K562 (cell line): ENCODE measurements around the gene NR0B2. TPM values are rescaled to one million over a fixed set of nuclear protein-coding genes. Genes with fewer than 3 reads are reported as not detected.
A peak's percentile ranks its signal among the peaks of the same experiment; 100 is the strongest.

Source experiments
- DIDO1 ChIP-seq: fragments of 450-650 bp; IDR thresholded peaks from 2 replicates; pipeline ENCODE4 v1.6.1; 2016; ENCODE audit warnings: low read depth, missing biosample characterization, missing genetic modification characterization
- FOXJ3 ChIP-seq: sonication (generic); formaldehyde crosslinking; IDR thresholded peaks from 2 replicates; pipeline ENCODE4 v1.4.0; 2020; ENCODE audit warnings: mild to moderate bottlenecking, missing genetic modification reagents
- GATAD2B ChIP-seq: fragments of 450-650 bp; IDR thresholded peaks from 2 replicates; pipeline ENCODE4 v1.6.1; 2017; ENCODE audit warnings: mild to moderate bottlenecking, borderline replicate concordance
- ILK ChIP-seq: fragments of 450-650 bp; IDR thresholded peaks from 2 replicates; pipeline ENCODE4 v1.6.1; 2016; ENCODE audit warnings: missing genetic modification characterization, low read depth, mild to moderate bottlenecking, missing compliant biosample characterization, moderate library complexity, borderline replicate concordance
- RBM39 ChIP-seq: fragments of 200-400 bp; formaldehyde crosslinking; optimal IDR thresholded peaks from 2 replicates; pipeline ENCODE3; 2018; ENCODE audit warnings: low read depth, low read length
- SLC30A9 ChIP-seq: fragments of 250-450 bp; sonication (Bioruptor Pico); IDR thresholded peaks from 2 replicates; pipeline ENCODE4 v1.8.0; 2022; ENCODE audit warnings: mild to moderate bottlenecking, moderate library complexity
- TARDBP ChIP-seq: fragments of 450-650 bp; IDR thresholded peaks from 2 replicates; pipeline ENCODE4 v1.6.1; 2016
- UBTF ChIP-seq, 2 experiments: IDR thresholded peaks; 2 replicates each; pipeline ENCODE4 v1.6.1; 2012; ENCODE audit warnings: improper control_type of control experiment in 2 of 2, low read depth in 2 of 2, low read length in 2 of 2, borderline replicate concordance in 1 of 2
- XRCC5 ChIP-seq: fragments of 200-400 bp; formaldehyde crosslinking; IDR thresholded peaks from 2 replicates; pipeline ENCODE4 v1.6.1; 2017; ENCODE audit warnings: low read depth, mild to moderate bottlenecking, low read length
- ZNF124 ChIP-seq: sonication (generic); formaldehyde crosslinking; IDR thresholded peaks from 2 replicates; pipeline ENCODE4 v1.8.1; 2022; ENCODE audit warnings: missing genetic modification reagents
- ZNF133 ChIP-seq: fragments of 250-450 bp; sonication (Bioruptor Pico); IDR thresholded peaks from 2 replicates; pipeline ENCODE4 v1.4.0; 2020; ENCODE audit warnings: mild to moderate bottlenecking
- ZNF143 ChIP-seq: sonication (generic); formaldehyde crosslinking; IDR thresholded peaks from 2 replicates; pipeline ENCODE4 v1.9.0; 2022; ENCODE audit warnings: mild to moderate bottlenecking, missing genetic modification reagents
- ZNF217 ChIP-seq: sonication (generic); formaldehyde crosslinking; IDR thresholded peaks from 2 replicates; pipeline ENCODE4 v1.8.0; 2022; ENCODE audit warnings: mild to moderate bottlenecking, missing genetic modification reagents
- ZNF239 ChIP-seq: fragments of 250-450 bp; sonication (Bioruptor Pico); IDR thresholded peaks from 2 replicates; pipeline ENCODE4 v1.4.0; 2020; ENCODE audit warnings: mild to moderate bottlenecking
- ZNF316 ChIP-seq: fragments of 450-650 bp; IDR thresholded peaks from 2 replicates; pipeline ENCODE4 v1.6.1; 2016
- polyA plus RNA-seq, 8 experiments: library from polyadenylated mRNA; depleted of rRNA in 4 of 8; stranded (reverse) in 5 of 8; unstranded in 3 of 8; fragments of >200 nt; fragmentation: Nextera tagmentation in 2 of 8; fragmentation: Illumina TruSeq in 1 of 8; extraction: Ambion mirVana in 2 of 8; extraction: Trizol in 1 of 8; gene quantifications; 2 replicates each; pipeline versions ENCODE4 v1.2.1 to v1.2.3, GENCODE V29; 2011 to 2014; ENCODE audit warnings: inconsistent platforms in 1 of 8, missing spikeins in 1 of 8
- total RNA-seq, 7 experiments: library from RNA; depleted of rRNA in 6 of 7; stranded (reverse); fragments of >200 nt in 6 of 7; fragmentation: Illumina TruSeq in 2 of 7; extraction: Trizol in 2 of 7; gene quantifications; 2 replicates each; pipeline versions ENCODE4 v1.2.1 to v1.2.3, GENCODE V29; 2011 to 2021; ENCODE audit warnings: low replicate concordance in 1 of 7
- TF ChIP-seq, protein P1 (sequence below): fragments of 200-600 bp; sonication (generic); IDR thresholded peaks from one replicate; pipeline ENCODE4 v1.6.1; 2012; ENCODE audit warnings: mild to moderate bottlenecking, low read depth, low read length, inconsistent platforms

The NR0B2 gene
- total and polyA plus RNA-seq, 9 of the 15 experiments (the other 6 are each of a cell fraction or from before 2014, with no cell fraction given) = not detected

DNA sequence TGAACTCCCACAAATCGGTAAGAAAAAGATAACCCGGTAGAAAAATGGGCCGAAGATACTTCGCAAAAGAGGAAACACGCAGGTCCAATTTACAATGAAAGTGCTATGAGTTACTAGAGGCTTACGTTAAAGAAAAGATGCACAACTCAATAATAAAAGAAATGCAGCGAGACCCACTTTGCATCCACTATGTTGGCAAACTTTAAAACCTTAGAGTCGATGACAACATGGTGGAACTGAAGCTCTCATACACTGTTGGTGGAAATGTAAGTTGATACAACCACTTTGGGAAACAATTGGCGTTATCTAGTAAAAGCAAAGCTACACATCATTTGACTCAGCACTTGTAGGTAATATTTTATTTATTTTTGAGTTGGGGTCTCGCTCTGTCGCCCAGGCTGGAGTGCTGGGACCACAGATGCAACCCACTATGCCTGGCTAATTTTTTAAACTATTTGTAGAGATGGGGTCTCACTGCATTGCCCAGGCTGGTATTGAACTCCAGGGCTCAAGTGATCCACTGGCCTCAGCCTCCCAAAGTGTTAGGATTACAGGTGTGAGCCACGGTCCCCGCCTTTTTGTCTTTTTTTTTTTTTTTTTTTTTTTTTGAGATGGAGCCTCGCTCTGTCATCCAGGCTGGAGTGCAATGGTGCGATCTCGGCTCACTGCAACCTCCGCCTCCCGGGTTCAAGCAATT is 12.8 kb downstream of the NR0B2 start (continued):
- TF ChIP-seq, protein P1, sequence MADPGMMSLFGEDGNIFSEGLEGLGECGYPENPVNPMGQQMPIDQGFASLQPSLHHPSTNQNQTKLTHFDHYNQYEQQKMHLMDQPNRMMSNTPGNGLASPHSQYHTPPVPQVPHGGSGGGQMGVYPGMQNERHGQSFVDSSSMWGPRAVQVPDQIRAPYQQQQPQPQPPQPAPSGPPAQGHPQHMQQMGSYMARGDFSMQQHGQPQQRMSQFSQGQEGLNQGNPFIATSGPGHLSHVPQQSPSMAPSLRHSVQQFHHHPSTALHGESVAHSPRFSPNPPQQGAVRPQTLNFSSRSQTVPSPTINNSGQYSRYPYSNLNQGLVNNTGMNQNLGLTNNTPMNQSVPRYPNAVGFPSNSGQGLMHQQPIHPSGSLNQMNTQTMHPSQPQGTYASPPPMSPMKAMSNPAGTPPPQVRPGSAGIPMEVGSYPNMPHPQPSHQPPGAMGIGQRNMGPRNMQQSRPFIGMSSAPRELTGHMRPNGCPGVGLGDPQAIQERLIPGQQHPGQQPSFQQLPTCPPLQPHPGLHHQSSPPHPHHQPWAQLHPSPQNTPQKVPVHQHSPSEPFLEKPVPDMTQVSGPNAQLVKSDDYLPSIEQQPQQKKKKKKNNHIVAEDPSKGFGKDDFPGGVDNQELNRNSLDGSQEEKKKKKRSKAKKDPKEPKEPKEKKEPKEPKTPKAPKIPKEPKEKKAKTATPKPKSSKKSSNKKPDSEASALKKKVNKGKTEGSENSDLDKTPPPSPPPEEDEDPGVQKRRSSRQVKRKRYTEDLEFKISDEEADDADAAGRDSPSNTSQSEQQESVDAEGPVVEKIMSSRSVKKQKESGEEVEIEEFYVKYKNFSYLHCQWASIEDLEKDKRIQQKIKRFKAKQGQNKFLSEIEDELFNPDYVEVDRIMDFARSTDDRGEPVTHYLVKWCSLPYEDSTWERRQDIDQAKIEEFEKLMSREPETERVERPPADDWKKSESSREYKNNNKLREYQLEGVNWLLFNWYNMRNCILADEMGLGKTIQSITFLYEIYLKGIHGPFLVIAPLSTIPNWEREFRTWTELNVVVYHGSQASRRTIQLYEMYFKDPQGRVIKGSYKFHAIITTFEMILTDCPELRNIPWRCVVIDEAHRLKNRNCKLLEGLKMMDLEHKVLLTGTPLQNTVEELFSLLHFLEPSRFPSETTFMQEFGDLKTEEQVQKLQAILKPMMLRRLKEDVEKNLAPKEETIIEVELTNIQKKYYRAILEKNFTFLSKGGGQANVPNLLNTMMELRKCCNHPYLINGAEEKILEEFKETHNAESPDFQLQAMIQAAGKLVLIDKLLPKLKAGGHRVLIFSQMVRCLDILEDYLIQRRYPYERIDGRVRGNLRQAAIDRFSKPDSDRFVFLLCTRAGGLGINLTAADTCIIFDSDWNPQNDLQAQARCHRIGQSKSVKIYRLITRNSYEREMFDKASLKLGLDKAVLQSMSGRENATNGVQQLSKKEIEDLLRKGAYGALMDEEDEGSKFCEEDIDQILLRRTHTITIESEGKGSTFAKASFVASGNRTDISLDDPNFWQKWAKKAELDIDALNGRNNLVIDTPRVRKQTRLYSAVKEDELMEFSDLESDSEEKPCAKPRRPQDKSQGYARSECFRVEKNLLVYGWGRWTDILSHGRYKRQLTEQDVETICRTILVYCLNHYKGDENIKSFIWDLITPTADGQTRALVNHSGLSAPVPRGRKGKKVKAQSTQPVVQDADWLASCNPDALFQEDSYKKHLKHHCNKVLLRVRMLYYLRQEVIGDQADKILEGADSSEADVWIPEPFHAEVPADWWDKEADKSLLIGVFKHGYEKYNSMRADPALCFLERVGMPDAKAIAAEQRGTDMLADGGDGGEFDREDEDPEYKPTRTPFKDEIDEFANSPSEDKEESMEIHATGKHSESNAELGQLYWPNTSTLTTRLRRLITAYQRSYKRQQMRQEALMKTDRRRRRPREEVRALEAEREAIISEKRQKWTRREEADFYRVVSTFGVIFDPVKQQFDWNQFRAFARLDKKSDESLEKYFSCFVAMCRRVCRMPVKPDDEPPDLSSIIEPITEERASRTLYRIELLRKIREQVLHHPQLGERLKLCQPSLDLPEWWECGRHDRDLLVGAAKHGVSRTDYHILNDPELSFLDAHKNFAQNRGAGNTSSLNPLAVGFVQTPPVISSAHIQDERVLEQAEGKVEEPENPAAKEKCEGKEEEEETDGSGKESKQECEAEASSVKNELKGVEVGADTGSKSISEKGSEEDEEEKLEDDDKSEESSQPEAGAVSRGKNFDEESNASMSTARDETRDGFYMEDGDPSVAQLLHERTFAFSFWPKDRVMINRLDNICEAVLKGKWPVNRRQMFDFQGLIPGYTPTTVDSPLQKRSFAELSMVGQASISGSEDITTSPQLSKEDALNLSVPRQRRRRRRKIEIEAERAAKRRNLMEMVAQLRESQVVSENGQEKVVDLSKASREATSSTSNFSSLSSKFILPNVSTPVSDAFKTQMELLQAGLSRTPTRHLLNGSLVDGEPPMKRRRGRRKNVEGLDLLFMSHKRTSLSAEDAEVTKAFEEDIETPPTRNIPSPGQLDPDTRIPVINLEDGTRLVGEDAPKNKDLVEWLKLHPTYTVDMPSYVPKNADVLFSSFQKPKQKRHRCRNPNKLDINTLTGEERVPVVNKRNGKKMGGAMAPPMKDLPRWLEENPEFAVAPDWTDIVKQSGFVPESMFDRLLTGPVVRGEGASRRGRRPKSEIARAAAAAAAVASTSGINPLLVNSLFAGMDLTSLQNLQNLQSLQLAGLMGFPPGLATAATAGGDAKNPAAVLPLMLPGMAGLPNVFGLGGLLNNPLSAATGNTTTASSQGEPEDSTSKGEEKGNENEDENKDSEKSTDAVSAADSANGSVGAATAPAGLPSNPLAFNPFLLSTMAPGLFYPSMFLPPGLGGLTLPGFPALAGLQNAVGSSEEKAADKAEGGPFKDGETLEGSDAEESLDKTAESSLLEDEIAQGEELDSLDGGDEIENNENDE = no peak
- no peak for TF ChIP-seq RBM39
- no peak for TF ChIP-seq SLC30A9 (CRISPR knock-in tag)
- TF ChIP-seq ZNF239 (CRISPR knock-in tag) = 0 out of 2 replicates have a peak, but pooled peaks have one; percentile 37
- TF ChIP-seq ILK = no peak
- no peak for TF ChIP-seq ZNF143 (CRISPR knock-in tag)
- no peak for TF ChIP-seq TARDBP
- TF ChIP-seq UBTF (IDR thresholded peaks at IDR 0.05; ENCODE audit: borderline replicate concordance in 1 of 2, low read depth in 2 of 2, low read length in 2 of 2) = no peak
- no peak for TF ChIP-seq ZNF133 (CRISPR knock-in tag)
- peak; percentile 4; the same call in 1 of the 2 replicates for TF ChIP-seq ZNF316
- no peak for TF ChIP-seq ZNF217 (CRISPR knock-in tag)
- TF ChIP-seq FOXJ3 (CRISPR knock-in tag) = no peak
- TF ChIP-seq XRCC5 = no peak
- 0 out of 2 replicates have a peak, but pooled peaks have one; percentile 21 for TF ChIP-seq GATAD2B
- TF ChIP-seq DIDO1 (tag) = no peak
- no peak for TF ChIP-seq ZNF124 (CRISPR knock-in tag)
